SU-DHL-6 (cell line): ENCODE measurements around the gene RBFOX2.

Experiments
- CTCF ChIP-seq: fragments of 200-600 bp; sonication (generic); IDR thresholded peaks from one replicate; pipeline ENCODE4 v1.5.1; 2017; ENCODE audit warnings: antibody characterized with exemption, mild to moderate bottlenecking, low read length, moderate library complexity; ENCODE audit not compliant: insufficient read depth, poor library complexity, severe bottlenecking
- EZH2phosphoT487 ChIP-seq: fragments of 200-600 bp; sonication (generic), shearing (Covaris generic); conservative IDR thresholded peaks from 2 replicates; pipeline ENCODE4 v1.6.1; 2018; ENCODE audit warnings: mild to moderate bottlenecking, antibody characterized with exemption, low read length, moderate library complexity, mixed read lengths

- TF ChIP-seq CTCF = no peak
- no peak for TF ChIP-seq EZH2phosphoT487
These were observed 757 bp upstream of the RBFOX2 start for GRCh38 chr22:36029406-36029755.
